AG04449 (cell line): ENCODE measurements around the gene LGI1.

Experiments
- CTCF ChIA-PET: fragments of 350-600 bp; formaldehyde crosslinking; extraction: SDS; loops from one replicate; lab custom pipeline; 2021; ENCODE audit warnings: antibody characterized with exemption; lab: Yijun Ruan, JAX
- POLR2A ChIA-PET: fragments of 400-600, 350-600 bp; formaldehyde crosslinking; extraction: SDS; loops from one replicate; lab custom pipeline; 2020; ENCODE audit warnings: antibody characterized with exemption, inconsistent platforms; lab: Yijun Ruan, JAX
- DNase-seq: peaks from one replicate; pipeline ENCODE4 v3.0.0-alpha.2; 2010; ENCODE audit warnings: low read depth, low spot score
- H3K4me3 ChIP-seq: 2 replicates; pipeline ENCODE4 v1.5.1; 2011; ENCODE audit warnings: low read depth, mild to moderate bottlenecking, control low read depth, low read length
- TF ChIP-seq, protein P1 (sequence below): IDR thresholded peaks from one replicate; pipeline ENCODE4 v1.5.1; 2011; ENCODE audit warnings: mild to moderate bottlenecking, moderate library complexity, low read length, control low read depth, inconsistent platforms; ENCODE audit not compliant: insufficient read depth; ENCODE audit errors: missing control alignments

LGI1 gene

DNA sequence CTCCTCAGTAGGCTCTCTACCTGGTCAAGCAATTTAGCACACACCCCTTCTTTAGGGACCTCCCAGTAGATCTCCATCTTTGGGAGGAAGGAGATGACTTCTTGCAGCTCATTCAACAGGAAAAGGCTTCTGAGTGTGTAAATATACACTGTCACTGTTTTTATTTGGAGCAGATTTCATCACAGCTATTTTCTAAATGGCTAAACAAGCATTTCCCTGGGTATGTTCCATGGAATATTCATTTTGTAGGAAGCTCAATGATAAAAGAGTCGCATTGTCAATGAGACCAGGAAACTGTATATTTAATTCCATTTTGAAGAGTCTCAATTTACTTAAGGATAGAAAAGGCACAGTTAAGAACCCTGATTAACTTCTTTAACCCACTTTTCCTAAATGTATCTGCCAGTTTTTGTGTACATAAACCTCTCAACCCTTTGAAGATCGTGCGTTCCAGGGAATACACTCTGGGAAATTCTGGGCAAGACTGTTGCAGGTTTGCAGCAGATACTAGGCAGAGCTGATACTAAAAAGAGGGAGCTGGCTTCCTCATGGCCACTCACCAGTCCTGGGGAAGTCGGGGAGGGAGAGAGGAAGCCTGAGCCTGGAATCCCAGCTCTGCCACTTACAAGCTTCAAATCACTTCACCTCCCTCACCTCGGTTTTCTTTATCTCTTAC lies 10.1 kb downstream of the LGI1 start:
- CTCF ChIA-PET, result interaction anchor here (1.7 kb wide), 1 partner anchor 9 kb away, joined by 3 read pairs; no protein-coding TSS in a partner anchor
- no peak overlapping the region for H3K4me3 ChIP-seq
- TF ChIP-seq, protein P1, sequence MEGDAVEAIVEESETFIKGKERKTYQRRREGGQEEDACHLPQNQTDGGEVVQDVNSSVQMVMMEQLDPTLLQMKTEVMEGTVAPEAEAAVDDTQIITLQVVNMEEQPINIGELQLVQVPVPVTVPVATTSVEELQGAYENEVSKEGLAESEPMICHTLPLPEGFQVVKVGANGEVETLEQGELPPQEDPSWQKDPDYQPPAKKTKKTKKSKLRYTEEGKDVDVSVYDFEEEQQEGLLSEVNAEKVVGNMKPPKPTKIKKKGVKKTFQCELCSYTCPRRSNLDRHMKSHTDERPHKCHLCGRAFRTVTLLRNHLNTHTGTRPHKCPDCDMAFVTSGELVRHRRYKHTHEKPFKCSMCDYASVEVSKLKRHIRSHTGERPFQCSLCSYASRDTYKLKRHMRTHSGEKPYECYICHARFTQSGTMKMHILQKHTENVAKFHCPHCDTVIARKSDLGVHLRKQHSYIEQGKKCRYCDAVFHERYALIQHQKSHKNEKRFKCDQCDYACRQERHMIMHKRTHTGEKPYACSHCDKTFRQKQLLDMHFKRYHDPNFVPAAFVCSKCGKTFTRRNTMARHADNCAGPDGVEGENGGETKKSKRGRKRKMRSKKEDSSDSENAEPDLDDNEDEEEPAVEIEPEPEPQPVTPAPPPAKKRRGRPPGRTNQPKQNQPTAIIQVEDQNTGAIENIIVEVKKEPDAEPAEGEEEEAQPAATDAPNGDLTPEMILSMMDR, result no peak
- POLR2A ChIA-PET, result no interaction called here
- no peak for DNase-seq

DNA sequence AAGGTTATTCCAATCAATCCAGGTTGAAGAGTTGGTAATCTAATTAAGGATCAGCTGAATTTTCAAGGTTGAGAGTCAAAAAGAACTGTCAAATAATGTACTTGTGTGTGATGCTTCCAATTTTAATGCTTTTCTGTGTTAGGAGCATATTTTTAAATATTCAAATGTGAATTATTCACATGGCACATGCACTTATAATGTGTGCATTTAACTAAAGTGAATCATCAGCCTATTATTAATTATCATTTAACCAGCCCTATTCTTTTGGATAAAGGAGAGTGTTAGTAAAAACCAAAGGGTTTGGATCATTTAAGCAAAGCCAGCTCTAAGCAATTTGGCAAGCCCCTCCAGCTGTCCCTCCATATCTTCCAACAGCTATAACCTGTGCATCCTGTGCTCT lies 11.2 kb downstream of the LGI1 start:
- DNase-seq, result no peak
- ChIA-PET POLR2A (no interaction called here), CTCF (interaction anchor here (1.7 kb wide), 1 partner anchor 10 kb away, joined by 3 read pairs; no protein-coding TSS in a partner anchor)
- no peak overlapping the region for H3K4me3 ChIP-seq
- TF ChIP-seq, protein P1, result no peak

DNA sequence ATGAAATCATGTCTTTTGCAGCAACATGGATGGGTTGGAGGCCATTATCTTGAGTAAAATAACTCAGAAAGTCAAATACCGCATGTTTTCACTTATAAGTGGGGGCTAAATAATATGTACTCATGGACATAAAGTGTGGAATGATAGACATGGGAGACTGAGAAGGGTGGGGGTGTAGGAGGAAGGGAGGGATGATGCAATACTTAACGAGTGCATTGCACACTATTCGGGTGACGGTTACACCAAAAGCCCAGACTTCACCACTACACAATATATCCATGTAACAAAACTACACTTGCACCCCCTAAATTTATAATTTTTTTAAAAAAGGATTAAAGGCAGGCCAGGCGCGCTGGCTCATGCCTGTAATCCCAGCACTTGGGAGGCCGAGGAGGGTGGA lies 13.6 kb downstream of the LGI1 start:
- no peak for DNase-seq
- ChIA-PET CTCF (no interaction called here), POLR2A (no interaction called here)
- TF ChIP-seq, protein P1, result no peak
- no peak overlapping the region for H3K4me3 ChIP-seq

DNA sequence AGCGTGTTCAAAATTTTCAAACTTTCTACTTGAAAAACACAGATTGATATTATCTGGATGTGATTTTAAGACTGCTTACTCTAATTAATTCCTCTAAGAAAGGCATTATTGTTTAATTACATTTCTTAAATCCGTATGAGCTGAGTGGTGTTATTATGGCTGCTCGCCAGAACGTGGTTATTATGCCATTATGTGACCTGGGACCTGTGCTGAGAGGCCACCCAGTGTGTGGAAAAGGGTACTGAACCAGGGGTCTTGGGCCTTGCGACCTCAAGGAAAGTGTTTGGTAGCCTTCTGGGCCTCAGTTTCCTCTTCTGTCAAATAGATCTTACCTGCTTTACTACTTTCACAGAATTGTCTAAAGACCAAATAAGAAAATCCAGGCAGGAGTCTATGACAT lies 15.4 kb downstream of the LGI1 start:
- TF ChIP-seq, protein P1, result no peak
- POLR2A ChIA-PET, result interaction anchor here (1.2 kb wide), 1 partner anchor 28 kb away, joined by 3 read pairs; no protein-coding TSS in a partner anchor
- no peak for DNase-seq
- H3K4me3 ChIP-seq, result no peak overlapping the region
- CTCF ChIA-PET, result interaction anchor here (1.2 kb wide), 1 partner anchor 13 kb away, joined by 3 read pairs; no protein-coding TSS in a partner anchor

DNA sequence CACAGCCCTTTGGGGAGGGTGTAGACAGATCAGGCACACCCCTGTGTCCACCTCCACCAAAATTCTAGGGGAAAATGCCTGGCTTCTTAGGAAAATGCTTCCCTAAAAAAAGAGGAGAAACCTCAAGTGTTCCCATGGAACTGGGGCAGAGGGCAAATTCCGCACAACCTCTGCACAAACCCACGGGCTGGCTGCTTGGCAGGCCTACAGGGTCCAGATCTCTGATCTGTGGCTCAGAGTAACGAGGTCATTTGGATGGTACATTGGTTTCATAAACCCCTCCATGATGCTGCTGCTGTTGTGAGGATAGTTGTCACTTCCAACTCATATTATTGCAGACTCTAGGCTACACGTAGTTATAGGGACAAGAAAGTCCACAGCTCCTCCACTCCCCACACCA lies 16.0 kb downstream of the LGI1 start:
- H3K4me3 ChIP-seq, result no peak overlapping the region
- DNase-seq, result no peak
- TF ChIP-seq, protein P1, result no peak
- CTCF ChIA-PET, result interaction anchor here (1.2 kb wide), 1 partner anchor 13 kb away, joined by 3 read pairs; no protein-coding TSS in a partner anchor
- POLR2A ChIA-PET, result interaction anchor here (1.2 kb wide), 1 partner anchor 27 kb away, joined by 3 read pairs; no protein-coding TSS in a partner anchor

DNA sequence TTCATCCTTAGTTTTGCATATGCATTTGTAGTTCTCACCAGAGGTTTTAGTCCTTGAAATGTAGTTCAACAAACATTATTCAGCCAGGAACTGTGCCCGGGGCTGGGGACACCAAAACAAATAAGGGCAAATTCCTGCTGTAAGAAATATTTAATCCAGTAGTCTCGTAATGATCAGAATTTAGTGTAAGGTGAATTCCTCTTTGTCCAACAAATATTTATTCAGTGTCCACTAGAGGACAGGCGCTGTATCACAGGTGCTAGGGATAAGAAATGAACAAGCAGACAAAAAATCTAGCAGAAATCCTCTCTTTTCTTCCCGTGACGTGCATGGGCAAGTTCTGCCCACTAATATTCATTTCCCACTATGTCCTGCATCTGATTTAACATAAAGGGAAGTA lies 17.6 kb downstream of the LGI1 start:
- ChIA-PET CTCF (no interaction called here), POLR2A (no interaction called here)
- TF ChIP-seq, protein P1, result no peak
- H3K4me3 ChIP-seq, result no peak overlapping the region
- DNase-seq, result no peak
